Raji (cell line): Measurements from ENCODE around the gene RHOB.

Experiments used
- POLR2A ChIP-seq: IDR thresholded peaks from 2 replicates; pipeline ENCODE4 v1.6.1; 2011; ENCODE audit warnings: low read depth, low read length, control low read depth; ENCODE audit not compliant: insufficient read depth

Gene RHOB

GRCh38 chr2:20446917-20447436 is at the start of gene RHOB:
RHOB (plus strand) TSS chr2:20447074; CDS start chr2:20447466, 392 bp downstream.
- no peak for TF ChIP-seq POLR2A

- TF ChIP-seq POLR2A = no peak
Measured at GRCh38 chr2:20397811-20398447, 48.9 kb upstream of the RHOB start.

- TF ChIP-seq POLR2A = no peak
Measured at GRCh38 chr2:20398956-20399567, 47.8 kb upstream of the RHOB start.

GRCh38 chr2:20400306-20400705 is 46.6 kb upstream of the RHOB start:
- TF ChIP-seq POLR2A = no peak

- no peak for TF ChIP-seq POLR2A
Measured at GRCh38 chr2:20400787-20401488, 45.9 kb upstream of the RHOB start.

DNA sequence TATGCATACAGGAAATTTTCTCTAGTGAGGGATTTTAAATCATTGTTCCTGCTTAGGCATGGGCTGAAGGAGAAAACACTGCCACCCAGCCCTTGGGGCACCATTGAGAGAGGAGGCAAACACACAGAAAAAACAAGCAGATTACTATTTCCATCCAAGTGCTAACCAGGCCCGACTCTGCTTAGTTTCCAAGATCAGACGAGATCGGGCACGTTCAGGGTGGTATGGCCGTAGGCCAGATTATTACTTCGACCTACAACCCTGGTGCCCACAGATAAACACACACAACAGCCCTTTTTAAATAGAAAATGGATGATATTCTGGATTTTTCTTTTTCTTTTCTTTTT is 45.4 kb upstream of the RHOB start:
- TF ChIP-seq POLR2A = no peak

DNA sequence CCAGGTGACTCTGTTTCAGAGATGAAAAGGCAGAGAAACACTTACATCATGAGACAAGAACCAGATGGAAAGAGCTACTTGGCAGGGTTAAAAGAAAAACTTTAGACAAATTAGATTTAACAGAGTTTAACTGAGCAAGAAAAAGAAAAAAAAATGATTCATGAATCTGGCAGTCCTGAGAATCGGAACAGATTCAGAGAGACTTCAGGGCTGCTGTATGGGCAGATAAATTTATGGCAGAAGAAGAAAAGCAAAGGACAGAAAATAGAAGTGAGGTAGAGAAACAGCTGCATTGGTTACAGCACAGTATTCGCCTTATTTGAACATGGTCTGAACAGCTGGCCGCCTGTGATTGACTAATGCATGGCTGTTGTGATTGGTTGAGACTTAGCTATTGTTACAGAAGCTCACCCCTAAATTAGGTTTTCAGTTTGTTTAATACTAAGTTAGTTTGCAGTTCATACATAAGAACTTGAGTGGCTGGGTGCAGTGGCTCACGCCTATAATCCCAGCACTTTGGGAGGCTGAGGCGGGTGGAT is 43.0 kb upstream of the RHOB start:
- TF ChIP-seq POLR2A = no peak

GRCh38 chr2:20404950-20405349 is 41.9 kb upstream of the RHOB start:
- TF ChIP-seq POLR2A = no peak

GRCh38 chr2:20409039-20409438 is 37.8 kb upstream of the RHOB start:
- no peak for TF ChIP-seq POLR2A

- no peak for TF ChIP-seq POLR2A
Measured at GRCh38 chr2:20410556-20411277, 36.2 kb upstream of the RHOB start.

DNA sequence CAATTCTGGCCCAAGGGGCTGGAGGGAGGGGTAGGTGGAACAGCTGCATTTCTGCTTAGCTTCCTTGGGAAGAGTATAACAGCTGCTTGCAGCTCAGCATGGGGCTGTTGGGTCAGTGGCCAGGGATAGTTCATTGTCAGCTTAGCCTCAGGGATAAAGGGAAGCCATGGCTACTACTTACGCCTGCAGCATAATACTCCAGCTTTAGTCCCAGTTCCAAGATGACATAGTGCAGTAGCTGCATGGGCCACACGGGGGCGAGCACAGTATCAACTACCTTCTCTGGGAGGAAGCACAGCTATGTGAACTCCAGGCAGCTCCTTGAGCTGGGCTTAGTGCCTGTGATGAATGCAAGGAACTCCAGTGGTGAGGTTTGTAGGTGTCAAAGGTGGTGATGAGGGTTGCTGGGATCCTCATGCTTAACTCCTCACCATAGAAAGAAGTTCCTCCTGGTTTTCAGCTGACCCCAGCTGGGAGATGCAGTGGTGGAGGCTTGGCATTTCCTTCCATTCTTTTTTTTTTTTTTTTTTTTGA is 35.4 kb upstream of the RHOB start:
- no peak for TF ChIP-seq POLR2A

GRCh38 chr2:20414806-20415205 is 32.1 kb upstream of the RHOB start:
- TF ChIP-seq POLR2A = no peak

GRCh38 chr2:20415511-20415918 is 31.4 kb upstream of the RHOB start:
- no peak for TF ChIP-seq POLR2A

GRCh38 chr2:20416723-20417122 is 30.2 kb upstream of the RHOB start:
- no peak for TF ChIP-seq POLR2A

- no peak for TF ChIP-seq POLR2A
Measured at GRCh38 chr2:20418519-20418918, 28.4 kb upstream of the RHOB start.

DNA sequence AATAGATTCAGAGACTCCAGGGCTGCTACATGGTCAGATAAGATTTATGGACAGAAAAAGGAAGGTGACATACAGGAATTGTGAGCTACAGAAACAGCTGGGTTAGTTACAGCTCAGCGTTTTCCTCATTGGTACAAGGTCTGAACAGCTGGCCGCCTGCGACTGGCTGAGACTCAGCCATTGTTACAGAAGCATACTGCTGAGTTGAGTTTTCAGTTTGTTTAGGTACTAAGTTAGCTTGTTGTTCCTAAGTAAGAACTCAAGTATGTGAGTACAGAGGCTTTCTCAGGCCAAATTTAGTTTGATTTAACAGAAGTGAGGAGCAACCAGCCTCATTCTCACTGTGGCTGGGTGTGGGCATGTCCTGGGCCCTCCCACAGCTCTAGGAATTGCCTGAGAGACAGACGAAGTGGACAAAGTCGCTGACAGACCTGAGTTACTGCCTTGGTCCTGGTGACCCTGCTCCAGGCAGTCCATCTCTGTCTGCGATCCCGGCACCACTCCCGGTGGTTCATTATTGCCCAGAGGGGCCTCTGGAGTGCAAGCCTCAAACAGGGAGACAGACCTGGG is 27.8 kb upstream of the RHOB start:
- TF ChIP-seq POLR2A = no peak
